Panc1 (cell line): ENCODE measurements around the gene TCP11L2. TPM values are rescaled to one million over a fixed set of nuclear protein-coding genes. Genes with fewer than 3 reads are reported as not detected.

ENCODE experiments used
- ATAC-seq: fragments of 200-7000 bp; cut with Tn5 transposase; 2 replicates; pipeline ENCODE4 v1.9.1; 2020; ENCODE audit warnings: mild to moderate bottlenecking, moderate library complexity
- BruUV-seq: library from RNA; stranded (reverse); fragments of 400-500 nt; replicated peaks from 2 replicates; lab custom pipeline; 2021; lab: Mats Ljungman, UMichigan
- CTCF ChIA-PET: fragments of 300-600 bp; sonication (Branson Sonifier 250); formaldehyde crosslinking; loops from one replicate; lab custom pipeline; 2022; ENCODE audit warnings: antibody characterized with exemption; lab: Charles Lee
- POLR2A ChIA-PET: fragments of 300-600 bp; sonication (Branson Sonifier 250); formaldehyde crosslinking; loops from one replicate; lab custom pipeline; 2022; ENCODE audit warnings: antibody characterized with exemption; lab: Charles Lee
- DNase-seq: peaks from one replicate; pipeline ENCODE4 v3.0.0-alpha.2; 2010; ENCODE audit warnings: low read depth, low spot score
- H3K27ac ChIP-seq: 2 replicates; pipeline ENCODE4 v1.5.1; 2011; ENCODE audit warnings: mild to moderate bottlenecking, low read length, inconsistent platforms
- H3K27me3 ChIP-seq: fragments of 200-500 bp; sonication (Bioruptor generic); 2 replicates; pipeline ENCODE4 v1.6.0; 2014; ENCODE audit warnings: low read length, inconsistent platforms; ENCODE audit not compliant: control insufficient read depth, insufficient read depth
- H3K36me3 ChIP-seq: fragments of 200-500 bp; sonication (Bioruptor generic); 2 replicates; pipeline ENCODE4 v1.5.1; 2014; ENCODE audit warnings: inconsistent platforms, mild to moderate bottlenecking, low read length, moderate library complexity; ENCODE audit not compliant: control insufficient read depth, insufficient read depth
- H3K4me1 ChIP-seq: 2 replicates; pipeline ENCODE4 v1.5.1; 2011; ENCODE audit warnings: inconsistent platforms, mild to moderate bottlenecking, low read length, moderate library complexity; ENCODE audit not compliant: control insufficient read depth, insufficient read depth
- H3K4me3 ChIP-seq, 2 experiments: 2 replicates each; pipeline ENCODE4 v1.5.1; 2011 to 2012; ENCODE audit warnings: low read depth in 2 of 2, low read length in 2 of 2, mild to moderate bottlenecking in 2 of 2, inconsistent platforms in 1 of 2, moderate library complexity in 1 of 2
- H3K9me3 ChIP-seq: fragments of 200-500 bp; sonication (Bioruptor generic); 2 replicates; pipeline ENCODE4 v1.5.1; 2014; ENCODE audit warnings: low read depth, mild to moderate bottlenecking, inconsistent platforms, low read length, moderate library complexity; ENCODE audit not compliant: control insufficient read depth, insufficient read depth
- CTCF ChIP-seq: fragments of 450-650 bp; IDR thresholded peaks from 2 replicates; pipeline ENCODE4 v1.5.1; 2017; ENCODE audit warnings: mild to moderate bottlenecking
- POLR2AphosphoS5 ChIP-seq: IDR thresholded peaks from 2 replicates; pipeline ENCODE4 v1.6.1; 2012; ENCODE audit warnings: mild to moderate bottlenecking, low read depth, low read length, moderate library complexity
- REST ChIP-seq, 2 experiments: IDR thresholded peaks; 2 replicates each; pipeline ENCODE4 v1.6.1; 2011 to 2012; ENCODE audit warnings: low read depth in 2 of 2, control low read depth in 1 of 2, low read length in 1 of 2, mild to moderate bottlenecking in 1 of 2, moderate library complexity in 1 of 2; ENCODE audit not compliant: insufficient read depth in 1 of 2
- SIN3A ChIP-seq: IDR thresholded peaks from 2 replicates; pipeline ENCODE4 v1.6.1; 2012; ENCODE audit warnings: low read depth, mild to moderate bottlenecking, low read length, moderate library complexity, borderline replicate concordance; ENCODE audit not compliant: insufficient read depth
- TCF7L2 ChIP-seq: IDR thresholded peaks from 2 replicates; pipeline ENCODE4 v1.6.1; 2011; ENCODE audit warnings: mild to moderate bottlenecking, low read depth, low read length, inconsistent platforms
- in situ Hi-C: cut with HindIII; loops from 2 replicates; pipeline ENCODE4 v1.10.0; 2016; ENCODE audit warnings: low sequenced_read_pairs, low pct_unique_long_range_greater_than_20kb
- intact Hi-C: fragments of 100-400 bp; cut with micrococcal nuclease; formaldehyde crosslinking; loops from one replicate; pipeline ENCODE4 v1.10.0; 2022; ENCODE audit not compliant: unreplicated experiment
- total RNA-seq: library from RNA; stranded (reverse); gene quantifications from one replicate; pipeline ENCODE4 v1.2.1, GENCODE V29; 2021; ENCODE audit not compliant: unreplicated experiment

The TCP11L2 gene
- total RNA-seq, 1 experiment from 2014 or later, result 3.5 TPM

- DNase-seq (no peak), ATAC-seq (0 out of 2 replicates have a peak, but pooled peaks have one; percentile 52)
- TF ChIP-seq CTCF (no peak), SIN3A (no peak), TCF7L2 (no peak), POLR2AphosphoS5 (no peak), REST (IDR thresholded peaks at IDR 0.05; ENCODE audit: insufficient read depth in 1 of 2, low read depth in 2 of 2, low read length in 1 of 2) (no peak)
- in situ Hi-C loops, result no loop called here
- intact Hi-C loops, result no loop called here
- H3K9me3 ChIP-seq, result no peaks in the 10 kb centered on the region
- no TSS peak for BruUV-seq
- ChIA-PET POLR2A (no interaction called here), CTCF (no interaction called here)
- H3K27me3 ChIP-seq, result peaks cover 5% of the 10 kb centered on the region; the same call in 1 of the 2 replicates
- H3K36me3 ChIP-seq, result no peaks in the 10 kb centered on the region
- H3K4me1 ChIP-seq, result peaks cover 3% of the 10 kb centered on the region; the same call in 1 of the 2 replicates
- H3K27ac ChIP-seq, result no peak overlapping the region
- H3K4me3 ChIP-seq, result no peak overlapping the region
Observed at GRCh38 chr12:106342397-106343213, 40.1 kb downstream of the TCP11L2 start.

- BruUV-seq, result no TSS peak
- ATAC-seq (no peak), DNase-seq (no peak)
- Histone ChIP-seq H3K27ac (no peak overlapping the region), H3K36me3 (no peaks in the 10 kb centered on the region), H3K9me3 (no peaks in the 10 kb centered on the region), H3K4me3 (no peak overlapping the region), H3K4me1 (peaks cover 3% of the 10 kb centered on the region; the same call in 1 of the 2 replicates), H3K27me3 (peaks cover 5% of the 10 kb centered on the region; the same call in 1 of the 2 replicates)
- POLR2A ChIA-PET, result no interaction called here
- in situ Hi-C loops, result no loop called here
- CTCF ChIA-PET, result no interaction called here
- TF ChIP-seq CTCF, result no peak
- TF ChIP-seq TCF7L2, result no peak
- no peak for TF ChIP-seq SIN3A
- no peak for TF ChIP-seq POLR2AphosphoS5
- no peak for TF ChIP-seq REST (IDR thresholded peaks at IDR 0.05; ENCODE audit: insufficient read depth in 1 of 2, low read depth in 2 of 2, low read length in 1 of 2)
- intact Hi-C loops, result no loop called here
Observed at GRCh38 chr12:106343214-106343528, 40.6 kb downstream of the TCP11L2 start.
